ENCODE results near the gene DDIT4.
A peak's percentile ranks its signal among the peaks of the same experiment; 100 is the strongest.

DDIT4 gene

GRCh38 chr10:72259491-72260238 lies 14.1 kb upstream of the DDIT4 start:
- no peaks in the 10 kb centered on the region for H3K27me3 ChIP-seq (ENCODE audit: control insufficient read depth, insufficient read depth, low read length, poor library complexity, severe bottlenecking)
- peak overlapping the region; percentile 92 for H3K27ac ChIP-seq (ENCODE audit: insufficient read depth, low read depth, low read length, poor library complexity, severe bottlenecking)
- H3K36me3 ChIP-seq (ENCODE audit: control insufficient read depth, insufficient read depth, low read length), result no peaks in the 10 kb centered on the region
- peaks cover 50% of the 10 kb centered on the region for H3K4me1 ChIP-seq (ENCODE audit: control insufficient read depth, insufficient read depth, low read length)
- no peak overlapping the region for H3K4me3 ChIP-seq (ENCODE audit: insufficient read depth, low read depth, low read length)
- 55 to 58% methylated on average over 5 of the region's 5 CpGs for WGBS, 2 experiments
- no peaks in the 10 kb centered on the region for H3K9me3 ChIP-seq (ENCODE audit: control insufficient read depth, low read length)

- Histone ChIP-seq H3K4me1 (ENCODE audit: control insufficient read depth, insufficient read depth, low read length) (peaks cover 51% of the 10 kb centered on the region), H3K4me3 (ENCODE audit: insufficient read depth, low read depth, low read length) (peak overlapping the region; percentile 28)
- 9% methylated on average over 19 of the region's 19 CpGs for WGBS, 2 experiments
Observed at GRCh38 chr10:72260239-72260975, 13.3 kb upstream of the DDIT4 start.

GRCh38 chr10:72260976-72261783 lies 12.5 kb upstream of the DDIT4 start:
- H3K27me3 ChIP-seq (ENCODE audit: control insufficient read depth, insufficient read depth, low read length, poor library complexity, severe bottlenecking), result no peaks in the 10 kb centered on the region
- no peaks in the 10 kb centered on the region for H3K36me3 ChIP-seq (ENCODE audit: control insufficient read depth, insufficient read depth, low read length)
- H3K4me3 ChIP-seq (ENCODE audit: insufficient read depth, low read depth, low read length), result peak overlapping the region; percentile 28
- peak overlapping the region; percentile 92 for H3K27ac ChIP-seq (ENCODE audit: insufficient read depth, low read depth, low read length, poor library complexity, severe bottlenecking)
- 3% methylated on average over 30 of the region's 30 CpGs for WGBS, 2 experiments
- H3K9me3 ChIP-seq (ENCODE audit: control insufficient read depth, low read length), result no peaks in the 10 kb centered on the region
- peaks cover 50% of the 10 kb centered on the region for H3K4me1 ChIP-seq (ENCODE audit: control insufficient read depth, insufficient read depth, low read length)

More at GRCh38 chr10:72260239-72260975, 13.3 kb upstream of the DDIT4 start:
- Histone ChIP-seq H3K27ac (ENCODE audit: insufficient read depth, low read depth, low read length, poor library complexity, severe bottlenecking) (peak overlapping the region; percentile 92), H3K9me3 (ENCODE audit: control insufficient read depth, low read length) (no peaks in the 10 kb centered on the region), H3K27me3 (ENCODE audit: control insufficient read depth, insufficient read depth, low read length, poor library complexity, severe bottlenecking) (no peaks in the 10 kb centered on the region), H3K36me3 (ENCODE audit: control insufficient read depth, insufficient read depth, low read length) (no peaks in the 10 kb centered on the region)

- Histone ChIP-seq H3K36me3 (ENCODE audit: control insufficient read depth, insufficient read depth, low read length) (no peaks in the 10 kb centered on the region), H3K27me3 (ENCODE audit: control insufficient read depth, insufficient read depth, low read length, poor library complexity, severe bottlenecking) (no peaks in the 10 kb centered on the region), H3K4me1 (ENCODE audit: control insufficient read depth, insufficient read depth, low read length) (peaks cover 49% of the 10 kb centered on the region), H3K27ac (ENCODE audit: insufficient read depth, low read depth, low read length, poor library complexity, severe bottlenecking) (peak overlapping the region; percentile 92), H3K4me3 (ENCODE audit: insufficient read depth, low read depth, low read length) (peak overlapping the region; percentile 28), H3K9me3 (ENCODE audit: control insufficient read depth, low read length) (no peaks in the 10 kb centered on the region)
- 95% methylated on average over 7 of the region's 7 CpGs for WGBS, 2 experiments
Observed at GRCh38 chr10:72261784-72262404, 11.8 kb upstream of the DDIT4 start.

- Histone ChIP-seq H3K4me1 (ENCODE audit: control insufficient read depth, insufficient read depth, low read length) (peaks cover 41% of the 10 kb centered on the region), H3K9me3 (ENCODE audit: control insufficient read depth, low read length) (no peaks in the 10 kb centered on the region), H3K27me3 (ENCODE audit: control insufficient read depth, insufficient read depth, low read length, poor library complexity, severe bottlenecking) (no peaks in the 10 kb centered on the region), H3K4me3 (ENCODE audit: insufficient read depth, low read depth, low read length) (no peak overlapping the region), H3K36me3 (ENCODE audit: control insufficient read depth, insufficient read depth, low read length) (no peaks in the 10 kb centered on the region), H3K27ac (ENCODE audit: insufficient read depth, low read depth, low read length, poor library complexity, severe bottlenecking) (no peak overlapping the region)
- WGBS, 2 experiments, result 95 to 96% methylated on average over 6 of the region's 6 CpGs
Observed at GRCh38 chr10:72263613-72264241, 10.0 kb upstream of the DDIT4 start.

- Histone ChIP-seq H3K9me3 (ENCODE audit: control insufficient read depth, low read length) (no peaks in the 10 kb centered on the region), H3K4me3 (ENCODE audit: insufficient read depth, low read depth, low read length) (no peak overlapping the region), H3K27ac (ENCODE audit: insufficient read depth, low read depth, low read length, poor library complexity, severe bottlenecking) (no peak overlapping the region), H3K4me1 (ENCODE audit: control insufficient read depth, insufficient read depth, low read length) (peaks cover 33% of the 10 kb centered on the region), H3K27me3 (ENCODE audit: control insufficient read depth, insufficient read depth, low read length, poor library complexity, severe bottlenecking) (no peaks in the 10 kb centered on the region), H3K36me3 (ENCODE audit: control insufficient read depth, insufficient read depth, low read length) (no peaks in the 10 kb centered on the region)
- WGBS, 2 experiments, result 78 to 89% methylated on average over 1 of the region's 1 CpG
Observed at GRCh38 chr10:72264536-72264935, 9.2 kb upstream of the DDIT4 start.

- Histone ChIP-seq H3K27ac (ENCODE audit: insufficient read depth, low read depth, low read length, poor library complexity, severe bottlenecking) (no peak overlapping the region), H3K4me3 (ENCODE audit: insufficient read depth, low read depth, low read length) (no peak overlapping the region), H3K36me3 (ENCODE audit: control insufficient read depth, insufficient read depth, low read length) (no peaks in the 10 kb centered on the region), H3K27me3 (ENCODE audit: control insufficient read depth, insufficient read depth, low read length, poor library complexity, severe bottlenecking) (no peaks in the 10 kb centered on the region), H3K9me3 (ENCODE audit: control insufficient read depth, low read length) (no peaks in the 10 kb centered on the region), H3K4me1 (ENCODE audit: control insufficient read depth, insufficient read depth, low read length) (peaks cover 27% of the 10 kb centered on the region)
- WGBS, 2 experiments, result 72 to 79% methylated on average over 6 of the region's 6 CpGs
Observed at GRCh38 chr10:72265508-72265907, 8.2 kb upstream of the DDIT4 start.

GRCh38 chr10:72265990-72266865 lies 7.5 kb upstream of the DDIT4 start:
- H3K36me3 ChIP-seq (ENCODE audit: control insufficient read depth, insufficient read depth, low read length), result no peaks in the 10 kb centered on the region
- peaks cover 31% of the 10 kb centered on the region for H3K4me1 ChIP-seq (ENCODE audit: control insufficient read depth, insufficient read depth, low read length)
- no peaks in the 10 kb centered on the region for H3K27me3 ChIP-seq (ENCODE audit: control insufficient read depth, insufficient read depth, low read length, poor library complexity, severe bottlenecking)
- no peak overlapping the region for H3K4me3 ChIP-seq (ENCODE audit: insufficient read depth, low read depth, low read length)
- WGBS, 2 experiments, result 92 to 94% methylated on average over 11 of the region's 11 CpGs
- H3K27ac ChIP-seq (ENCODE audit: insufficient read depth, low read depth, low read length, poor library complexity, severe bottlenecking), result no peak overlapping the region
- H3K9me3 ChIP-seq (ENCODE audit: control insufficient read depth, low read length), result no peaks in the 10 kb centered on the region

GRCh38 chr10:72267381-72267780 lies 6.3 kb upstream of the DDIT4 start:
- Histone ChIP-seq H3K36me3 (ENCODE audit: control insufficient read depth, insufficient read depth, low read length) (no peaks in the 10 kb centered on the region), H3K27ac (ENCODE audit: insufficient read depth, low read depth, low read length, poor library complexity, severe bottlenecking) (no peak overlapping the region), H3K4me1 (ENCODE audit: control insufficient read depth, insufficient read depth, low read length) (peaks cover 29% of the 10 kb centered on the region), H3K4me3 (ENCODE audit: insufficient read depth, low read depth, low read length) (no peak overlapping the region), H3K9me3 (ENCODE audit: control insufficient read depth, low read length) (no peaks in the 10 kb centered on the region), H3K27me3 (ENCODE audit: control insufficient read depth, insufficient read depth, low read length, poor library complexity, severe bottlenecking) (no peaks in the 10 kb centered on the region)
- 40 to 41% methylated on average over 6 of the region's 6 CpGs for WGBS, 2 experiments

Data from ectodermal cell (in vitro differentiated cells).